Measurements from ENCODE around the gene MYF5. TPM values are rescaled to one million over a fixed set of nuclear protein-coding genes. Genes with fewer than 3 reads are reported as not detected.

The MYF5 gene
- total RNA-seq, 2 experiments from 2014 or later = not detected

- no peak overlapping the region for H3K4me3 Mint-ChIP-seq
- CTCF ChIA-PET = no interaction called here
- POLR2A ChIA-PET = no interaction called here
- peaks cover 2% of the 10 kb centered on the region for H3K9me3 Mint-ChIP-seq (ENCODE audit: low read depth)
- no peaks in the 10 kb centered on the region for H3K4me1 Mint-ChIP-seq
- no peak overlapping the region for H3K27ac Mint-ChIP-seq
- intact Hi-C loops (cut with DNase I, micrococcal nuclease) = no loop called here
- no peak for ATAC-seq
- no peak for DNase-seq
- no peaks in the 10 kb centered on the region for H3K36me3 Mint-ChIP-seq (ENCODE audit: low read depth)
- no peaks in the 10 kb centered on the region for H3K27me3 Mint-ChIP-seq
Measured at GRCh38 chr12:80745851-80746505, 29.3 kb downstream of the MYF5 start.

GRCh38 chr12:80747800-80748199, 31.1 kb downstream of the MYF5 start:
- ATAC-seq (no peak), DNase-seq (no peak)
- H3K36me3 Mint-ChIP-seq (ENCODE audit: low read depth) = no peaks in the 10 kb centered on the region
- no peaks in the 10 kb centered on the region for H3K4me1 Mint-ChIP-seq
- CTCF ChIA-PET = interaction anchor here (0.8 kb wide), 1 partner anchor 9 kb away, joined by 3 read pairs; no protein-coding TSS in a partner anchor
- intact Hi-C loops (cut with DNase I, micrococcal nuclease) = no loop called here
- no peaks in the 10 kb centered on the region for H3K27me3 Mint-ChIP-seq
- H3K4me3 Mint-ChIP-seq = no peak overlapping the region
- no peak overlapping the region for H3K27ac Mint-ChIP-seq
- peaks cover 2% of the 10 kb centered on the region for H3K9me3 Mint-ChIP-seq (ENCODE audit: low read depth)
- POLR2A ChIA-PET = no interaction called here

- Mint-ChIP-seq H3K4me3 (no peak overlapping the region), H3K4me1 (no peaks in the 10 kb centered on the region), H3K36me3 (ENCODE audit: low read depth) (no peaks in the 10 kb centered on the region), H3K27ac (no peak overlapping the region), H3K27me3 (no peaks in the 10 kb centered on the region), H3K9me3 (ENCODE audit: low read depth) (peaks cover 2% of the 10 kb centered on the region)
- ChIA-PET POLR2A (no interaction called here), CTCF (interaction anchor here (0.5 kb wide), 1 partner anchor 1878 kb away, joined by 4 read pairs; no protein-coding TSS in a partner anchor)
- intact Hi-C loops (cut with DNase I, micrococcal nuclease) = no loop called here
- DNase-seq (no peak), ATAC-seq (no peak)
Measured at GRCh38 chr12:80749456-80749855, 32.7 kb downstream of the MYF5 start.

- Mint-ChIP-seq H3K4me3 (no peak overlapping the region), H3K36me3 (ENCODE audit: low read depth) (no peaks in the 10 kb centered on the region), H3K27me3 (no peaks in the 10 kb centered on the region), H3K9me3 (ENCODE audit: low read depth) (peaks cover 8% of the 10 kb centered on the region), H3K4me1 (no peaks in the 10 kb centered on the region), H3K27ac (no peak overlapping the region)
- DNase-seq = no peak
- intact Hi-C loops (cut with DNase I, micrococcal nuclease) = no loop called here
- POLR2A ChIA-PET = no interaction called here
- ATAC-seq = no peak
- CTCF ChIA-PET = no interaction called here
Measured at GRCh38 chr12:80752464-80752863, 35.8 kb downstream of the MYF5 start.

GRCh38 chr12:80754274-80754673, 37.6 kb downstream of the MYF5 start:
- no peaks in the 10 kb centered on the region for H3K36me3 Mint-ChIP-seq (ENCODE audit: low read depth)
- ChIA-PET POLR2A (no interaction called here), CTCF (no interaction called here)
- intact Hi-C loops (cut with DNase I, micrococcal nuclease) = no loop called here
- peaks cover 8% of the 10 kb centered on the region for H3K9me3 Mint-ChIP-seq (ENCODE audit: low read depth)
- ATAC-seq (no peak), DNase-seq (no peak)
- no peak overlapping the region for H3K4me3 Mint-ChIP-seq
- no peak overlapping the region for H3K27ac Mint-ChIP-seq
- H3K4me1 Mint-ChIP-seq = no peaks in the 10 kb centered on the region
- H3K27me3 Mint-ChIP-seq = no peaks in the 10 kb centered on the region

- H3K4me1 Mint-ChIP-seq = no peaks in the 10 kb centered on the region
- intact Hi-C loops (cut with DNase I, micrococcal nuclease) = no loop called here
- H3K4me3 Mint-ChIP-seq = no peak overlapping the region
- H3K9me3 Mint-ChIP-seq (ENCODE audit: low read depth) = peaks cover 7% of the 10 kb centered on the region
- H3K36me3 Mint-ChIP-seq (ENCODE audit: low read depth) = no peaks in the 10 kb centered on the region
- no peak overlapping the region for H3K27ac Mint-ChIP-seq
- DNase-seq = no peak
- no peaks in the 10 kb centered on the region for H3K27me3 Mint-ChIP-seq
- ChIA-PET POLR2A (no interaction called here), CTCF (interaction anchor here (1.0 kb wide), 1 partner anchor 9 kb away, joined by 3 read pairs; no protein-coding TSS in a partner anchor)
- ATAC-seq = no peak
Measured at GRCh38 chr12:80756875-80757274, 40.2 kb downstream of the MYF5 start.

- DNase-seq = no peak
- CTCF ChIA-PET = no interaction called here
- no peak for ATAC-seq
- intact Hi-C loops (cut with DNase I, micrococcal nuclease) = loop anchor here in 1 of 2 experiments (5.0 kb wide), 1 partner anchor 350 kb away; no protein-coding TSS in a partner anchor
- Mint-ChIP-seq H3K36me3 (ENCODE audit: low read depth) (no peaks in the 10 kb centered on the region), H3K4me3 (no peak overlapping the region), H3K27me3 (no peaks in the 10 kb centered on the region), H3K4me1 (no peaks in the 10 kb centered on the region), H3K9me3 (ENCODE audit: low read depth) (no peaks in the 10 kb centered on the region), H3K27ac (no peak overlapping the region)
- POLR2A ChIA-PET = no interaction called here
Measured at GRCh38 chr12:80761838-80762237, 45.1 kb downstream of the MYF5 start.

GRCh38 chr12:80763874-80764273, 47.2 kb downstream of the MYF5 start:
- intact Hi-C loops (cut with DNase I, micrococcal nuclease) = loop anchor here in 1 of 2 experiments (5.0 kb wide), 1 partner anchor 352 kb away; no protein-coding TSS in a partner anchor
- ATAC-seq (no peak), DNase-seq (no peak)
- Mint-ChIP-seq H3K27me3 (no peaks in the 10 kb centered on the region), H3K9me3 (ENCODE audit: low read depth) (peaks cover 2% of the 10 kb centered on the region), H3K4me1 (no peaks in the 10 kb centered on the region), H3K27ac (no peak overlapping the region), H3K4me3 (no peak overlapping the region), H3K36me3 (ENCODE audit: low read depth) (no peaks in the 10 kb centered on the region)
- POLR2A ChIA-PET = no interaction called here
- CTCF ChIA-PET = interaction anchor here (0.7 kb wide), 1 partner anchor 9 kb away, joined by 4 read pairs; no protein-coding TSS in a partner anchor

- Mint-ChIP-seq H3K4me1 (no peaks in the 10 kb centered on the region), H3K36me3 (ENCODE audit: low read depth) (no peaks in the 10 kb centered on the region), H3K9me3 (ENCODE audit: low read depth) (peaks cover 4% of the 10 kb centered on the region), H3K4me3 (no peak overlapping the region), H3K27ac (no peak overlapping the region), H3K27me3 (no peaks in the 10 kb centered on the region)
- intact Hi-C loops (cut with DNase I, micrococcal nuclease) = no loop called here
- ATAC-seq (no peak), DNase-seq (no peak)
- ChIA-PET POLR2A (no interaction called here), CTCF (no interaction called here)
Measured at GRCh38 chr12:80766210-80766609, 49.5 kb downstream of the MYF5 start.

GRCh38 chr12:80766897-80767296, 50.2 kb downstream of the MYF5 start:
- Mint-ChIP-seq H3K9me3 (ENCODE audit: low read depth) (peaks cover 8% of the 10 kb centered on the region), H3K4me1 (no peaks in the 10 kb centered on the region), H3K36me3 (ENCODE audit: low read depth) (no peaks in the 10 kb centered on the region), H3K4me3 (no peak overlapping the region), H3K27me3 (no peaks in the 10 kb centered on the region), H3K27ac (no peak overlapping the region)
- intact Hi-C loops (cut with DNase I, micrococcal nuclease) = no loop called here
- no peak for ATAC-seq
- no peak for DNase-seq
- ChIA-PET POLR2A (no interaction called here), CTCF (no interaction called here)

Measured in activated CD4-positive, alpha-beta T cell treated with anti-CD3 and anti-CD28 coated beads for 36 hours (primary cell).